BLaER1 (cell line): ENCODE data around the gene PTPRG.

Experiments used
- H3K27ac ChIP-seq: shearing (Covaris generic); formaldehyde crosslinking; 2 replicates; pipeline ENCODE4 v1.8.1; 2022
- H3K27me3 ChIP-seq: shearing (Covaris generic); formaldehyde crosslinking; 2 replicates; pipeline ENCODE4 v1.8.1; 2022
- H3K36me3 ChIP-seq: shearing (Covaris generic); formaldehyde crosslinking; 2 replicates; pipeline ENCODE4 v1.8.1; 2022
- H3K4me1 ChIP-seq: shearing (Covaris generic); formaldehyde crosslinking; 2 replicates; pipeline ENCODE4 v1.8.1; 2022
- H3K4me2 ChIP-seq: shearing (Covaris generic); formaldehyde crosslinking; 2 replicates; pipeline ENCODE4 v1.8.1; 2022
- H3K4me3 ChIP-seq: shearing (Covaris generic); formaldehyde crosslinking; 2 replicates; pipeline ENCODE4 v1.8.1; 2022
- H3K9ac ChIP-seq: shearing (Covaris generic); formaldehyde crosslinking; 2 replicates; pipeline ENCODE4 v1.8.1; 2022
- H3K9me3 ChIP-seq: shearing (Covaris generic); formaldehyde crosslinking; 2 replicates; pipeline ENCODE4 v1.8.1; 2022
- H4K20me1 ChIP-seq: shearing (Covaris generic); formaldehyde crosslinking; 2 replicates; pipeline ENCODE4 v1.8.1; 2022
- Cebpa-rat ChIP-seq: shearing (Covaris generic); IDR thresholded peaks from 2 replicates; pipeline ENCODE4 v1.8.1; 2022

The PTPRG gene

GRCh38 chr3:62097121-62097520, 535.8 kb downstream of the PTPRG start:
- Histone ChIP-seq H3K9ac (no peak overlapping the region), H3K36me3 (no peaks in the 10 kb centered on the region), H3K4me1 (peaks cover 8% of the 10 kb centered on the region), H3K27me3 (no peaks in the 10 kb centered on the region), H3K9me3 (no peaks in the 10 kb centered on the region), H3K4me3 (no peak overlapping the region), H3K27ac (no peak overlapping the region), H4K20me1 (no peaks in the 10 kb centered on the region), H3K4me2 (no peak overlapping the region)
- no peak for TF ChIP-seq Cebpa-rat

- no peak overlapping the region for H3K4me2 ChIP-seq
- H3K27me3 ChIP-seq, result no peaks in the 10 kb centered on the region
- no peak overlapping the region for H3K9ac ChIP-seq
- H3K36me3 ChIP-seq, result no peaks in the 10 kb centered on the region
- H3K27ac ChIP-seq, result no peak overlapping the region
- no peaks in the 10 kb centered on the region for H3K9me3 ChIP-seq
- no peak for TF ChIP-seq Cebpa-rat
- no peaks in the 10 kb centered on the region for H4K20me1 ChIP-seq
- H3K4me1 ChIP-seq, result peaks cover 8% of the 10 kb centered on the region
- no peak overlapping the region for H3K4me3 ChIP-seq
Measured at GRCh38 chr3:62098646-62099365, 537.4 kb downstream of the PTPRG start.

- Histone ChIP-seq H3K27me3 (no peaks in the 10 kb centered on the region), H3K9ac (no peak overlapping the region), H4K20me1 (no peaks in the 10 kb centered on the region), H3K27ac (no peak overlapping the region), H3K4me2 (peak overlapping the region; percentile 24; the same call in 1 of the 2 replicates), H3K36me3 (no peaks in the 10 kb centered on the region), H3K9me3 (no peaks in the 10 kb centered on the region), H3K4me3 (no peak overlapping the region), H3K4me1 (peaks cover 8% of the 10 kb centered on the region)
- no peak for TF ChIP-seq Cebpa-rat
Measured at GRCh38 chr3:62100282-62100989, 539.1 kb downstream of the PTPRG start.

GRCh38 chr3:62101488-62101887, 540.1 kb downstream of the PTPRG start:
- H3K27me3 ChIP-seq, result no peaks in the 10 kb centered on the region
- no peak overlapping the region for H3K4me3 ChIP-seq
- peaks cover 8% of the 10 kb centered on the region for H3K4me1 ChIP-seq
- H3K27ac ChIP-seq, result no peak overlapping the region
- no peak overlapping the region for H3K9ac ChIP-seq
- H4K20me1 ChIP-seq, result no peaks in the 10 kb centered on the region
- no peak overlapping the region for H3K4me2 ChIP-seq
- TF ChIP-seq Cebpa-rat, result no peak
- H3K9me3 ChIP-seq, result no peaks in the 10 kb centered on the region
- no peaks in the 10 kb centered on the region for H3K36me3 ChIP-seq

- Histone ChIP-seq H3K9ac (no peak overlapping the region), H3K4me2 (no peak overlapping the region), H3K27me3 (no peaks in the 10 kb centered on the region), H3K36me3 (no peaks in the 10 kb centered on the region), H4K20me1 (no peaks in the 10 kb centered on the region), H3K4me1 (peaks cover 8% of the 10 kb centered on the region), H3K4me3 (no peak overlapping the region), H3K27ac (no peak overlapping the region), H3K9me3 (no peaks in the 10 kb centered on the region; the same call in 1 of the 2 replicates)
- TF ChIP-seq Cebpa-rat, result no peak
Measured at GRCh38 chr3:62103531-62103930, 542.2 kb downstream of the PTPRG start.

GRCh38 chr3:62109534-62109933, 548.2 kb downstream of the PTPRG start:
- H3K27ac ChIP-seq, result no peak overlapping the region

GRCh38 chr3:62110443-62111225, 549.3 kb downstream of the PTPRG start:
- Histone ChIP-seq H3K27ac (no peak overlapping the region), H3K4me3 (no peak overlapping the region), H3K9ac (no peak overlapping the region)

More at GRCh38 chr3:62109534-62109933, 548.2 kb downstream of the PTPRG start:
- Histone ChIP-seq H3K36me3 (no peaks in the 10 kb centered on the region), H3K4me1 (no peaks in the 10 kb centered on the region), H3K27me3 (no peaks in the 10 kb centered on the region), H3K9ac (no peak overlapping the region), H3K4me3 (no peak overlapping the region), H3K4me2 (no peak overlapping the region), H3K9me3 (no peaks in the 10 kb centered on the region; the same call in 1 of the 2 replicates), H4K20me1 (no peaks in the 10 kb centered on the region)
- TF ChIP-seq Cebpa-rat, result no peak

GRCh38 chr3:62113092-62113491, 551.7 kb downstream of the PTPRG start:
- Histone ChIP-seq H4K20me1 (no peaks in the 10 kb centered on the region), H3K27ac (no peak overlapping the region), H3K9ac (no peak overlapping the region), H3K9me3 (no peaks in the 10 kb centered on the region; the same call in 1 of the 2 replicates), H3K36me3 (no peaks in the 10 kb centered on the region), H3K4me3 (no peak overlapping the region), H3K27me3 (no peaks in the 10 kb centered on the region), H3K4me1 (no peaks in the 10 kb centered on the region), H3K4me2 (no peak overlapping the region)
- no peak for TF ChIP-seq Cebpa-rat

More at GRCh38 chr3:62110443-62111225, 549.3 kb downstream of the PTPRG start:
- no peak for TF ChIP-seq Cebpa-rat
- H3K4me1 ChIP-seq, result no peaks in the 10 kb centered on the region
- no peaks in the 10 kb centered on the region for H3K27me3 ChIP-seq
- H3K36me3 ChIP-seq, result no peaks in the 10 kb centered on the region
- no peaks in the 10 kb centered on the region for H4K20me1 ChIP-seq
- H3K4me2 ChIP-seq, result no peak overlapping the region
- H3K9me3 ChIP-seq, result no peaks in the 10 kb centered on the region; the same call in 1 of the 2 replicates

GRCh38 chr3:62114763-62115162, 553.4 kb downstream of the PTPRG start:
- Histone ChIP-seq H3K36me3 (no peaks in the 10 kb centered on the region), H4K20me1 (no peaks in the 10 kb centered on the region), H3K4me1 (no peaks in the 10 kb centered on the region), H3K9ac (no peak overlapping the region), H3K27me3 (no peaks in the 10 kb centered on the region), H3K4me2 (no peak overlapping the region), H3K27ac (no peak overlapping the region), H3K9me3 (peaks cover 4% of the 10 kb centered on the region; the same call in 1 of the 2 replicates), H3K4me3 (no peak overlapping the region)
- no peak for TF ChIP-seq Cebpa-rat
